Stimulated activated CD4-positive, alpha-beta T cell treated with anti-CD3 and anti-CD28 coated beads, Interleukin-12 subunit alpha, Interleukin-12 subunit beta, amount 100 ng/mL, for 24 hours (primary cell): Measurements from ENCODE around the gene RCOR1.
"Not testable (repeated sequence)": the region's sequence is repeated elsewhere in the genome, so short reads cannot be mapped to it uniquely, and the experiment has no call there.

Source experiments
- DNase-seq, 2 experiments: peaks; one replicate each; pipeline ENCODE4 v3.0.0-alpha.2; 2020; ENCODE audit warnings: low read depth in 2 of 2

Gene RCOR1

GRCh38 chr14:102629808-102630350, 37.4 kb downstream of the RCOR1 start:
- no peak for DNase-seq

- no peak for DNase-seq
Measured at GRCh38 chr14:102630405-102630804, 38.0 kb downstream of the RCOR1 start.

DNA sequence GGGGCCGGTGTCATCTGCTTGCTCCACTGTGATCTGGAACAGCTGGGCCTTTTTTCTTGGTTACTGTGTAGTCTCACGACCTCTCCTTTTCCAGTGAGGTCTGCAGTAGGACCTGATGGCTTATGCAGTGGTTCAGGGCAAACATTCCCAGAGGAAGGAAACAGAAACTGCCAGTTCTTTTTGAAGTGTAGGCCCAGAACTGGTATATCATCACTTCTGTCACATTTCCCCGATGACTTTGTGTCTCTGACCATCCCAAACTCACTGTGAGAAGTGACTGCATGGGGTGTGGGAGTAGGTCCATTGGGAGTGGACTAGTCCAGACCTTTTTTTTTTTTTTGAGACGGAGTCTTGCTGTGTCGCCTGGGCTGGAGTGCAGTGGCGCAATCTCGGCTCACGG, 38.4 kb downstream of the RCOR1 start:
- no peak for DNase-seq

- DNase-seq: no peak
Measured at GRCh38 chr14:102633906-102634595, 41.6 kb downstream of the RCOR1 start.

DNA sequence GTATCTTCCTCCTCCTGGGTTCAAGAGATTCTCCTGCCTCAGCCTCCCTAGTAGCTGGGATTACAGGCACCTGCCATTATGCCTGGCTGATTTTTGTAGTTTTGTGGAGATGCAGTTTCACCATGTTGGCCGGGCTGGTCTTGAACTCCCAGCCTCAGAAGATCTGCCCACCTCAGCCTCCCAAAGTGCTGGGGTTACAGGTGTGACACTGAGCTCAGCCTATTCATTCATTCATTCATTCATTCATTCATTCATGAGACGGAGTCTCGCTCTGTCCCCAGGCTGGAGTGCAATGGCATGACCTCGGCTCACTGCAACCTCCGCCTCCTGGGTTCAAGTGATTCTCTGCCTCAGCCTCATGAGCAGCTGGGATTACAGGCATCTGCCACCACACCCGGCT, 47.2 kb downstream of the RCOR1 start:
- DNase-seq: not testable (repeated sequence)

- no peak for DNase-seq
Measured at GRCh38 chr14:102644523-102644922, 52.1 kb downstream of the RCOR1 start.

DNA sequence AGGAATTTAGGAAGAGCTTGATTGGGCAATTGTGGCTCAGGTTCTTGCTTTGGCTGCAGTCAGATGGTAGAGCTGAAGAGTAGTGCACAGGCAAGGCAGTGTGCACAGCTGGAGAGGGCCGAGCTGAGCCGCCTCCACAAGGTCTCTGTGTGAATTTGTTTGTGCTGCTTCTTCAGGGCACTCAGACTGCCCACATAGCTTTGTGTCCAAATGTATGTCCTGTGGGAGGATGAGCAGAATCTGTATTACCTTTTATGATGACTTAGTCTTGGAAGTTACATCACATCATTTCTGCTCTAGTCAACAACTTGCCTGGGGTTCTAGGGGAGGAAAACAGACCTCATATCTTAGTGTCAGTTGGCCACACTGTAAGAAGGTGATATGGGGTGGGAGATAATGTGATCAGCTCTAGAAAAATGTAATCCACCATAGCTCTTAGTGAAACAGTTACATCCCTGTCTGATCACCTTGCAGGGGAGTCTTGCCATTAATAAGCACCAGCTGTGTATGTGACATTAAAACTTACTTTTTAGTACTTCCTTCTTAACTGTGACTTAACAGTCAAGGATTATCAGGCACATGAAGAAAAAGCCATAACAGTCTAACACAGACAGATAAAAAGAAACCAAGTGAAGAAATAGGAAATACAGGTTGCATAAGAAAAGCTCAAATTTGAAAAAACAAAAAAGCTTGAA, 53.4 kb downstream of the RCOR1 start:
- no peak for DNase-seq

GRCh38 chr14:102646615-102647014, 54.2 kb downstream of the RCOR1 start:
- DNase-seq: no peak

DNA sequence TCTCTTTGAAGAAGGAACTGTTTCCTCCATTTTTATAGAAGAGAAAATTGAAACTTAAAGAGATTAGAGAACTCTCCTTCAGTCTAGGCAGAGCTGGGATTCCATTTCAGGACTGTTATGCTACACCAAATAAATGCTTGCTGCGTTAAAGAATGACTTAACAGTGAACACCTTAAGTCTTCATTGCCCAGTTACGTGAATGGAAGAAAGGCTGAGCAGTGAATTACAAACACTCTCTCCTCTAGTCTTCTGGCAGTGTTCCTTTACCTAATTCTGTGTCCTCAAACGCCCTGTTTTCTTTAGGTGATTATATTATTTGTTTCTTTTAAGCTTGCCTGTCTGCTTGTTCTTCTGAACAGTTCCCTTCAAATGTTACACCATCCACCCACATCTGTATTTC, 59.7 kb downstream of the RCOR1 start:
- DNase-seq: no peak

DNA sequence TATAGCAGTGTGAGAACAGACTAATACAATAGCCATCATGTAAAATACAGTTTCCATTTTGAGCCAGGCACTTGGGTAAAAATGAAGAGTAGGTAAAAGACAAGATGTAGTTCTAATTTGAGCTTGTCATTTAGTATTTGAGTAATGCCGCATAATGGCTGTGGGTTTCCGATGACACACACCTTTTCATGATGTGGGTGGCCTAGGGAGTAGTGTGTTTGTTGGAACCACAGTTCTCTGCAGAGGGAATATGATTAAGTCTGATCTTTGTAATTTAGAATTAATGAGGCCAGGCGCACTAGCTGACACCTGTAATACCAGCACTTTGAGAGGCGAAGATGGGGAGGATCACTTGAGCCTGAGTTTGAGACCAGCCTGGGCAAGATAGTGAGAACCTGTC, 61.8 kb downstream of the RCOR1 start:
- DNase-seq: peak; percentile 5 to 6

DNA sequence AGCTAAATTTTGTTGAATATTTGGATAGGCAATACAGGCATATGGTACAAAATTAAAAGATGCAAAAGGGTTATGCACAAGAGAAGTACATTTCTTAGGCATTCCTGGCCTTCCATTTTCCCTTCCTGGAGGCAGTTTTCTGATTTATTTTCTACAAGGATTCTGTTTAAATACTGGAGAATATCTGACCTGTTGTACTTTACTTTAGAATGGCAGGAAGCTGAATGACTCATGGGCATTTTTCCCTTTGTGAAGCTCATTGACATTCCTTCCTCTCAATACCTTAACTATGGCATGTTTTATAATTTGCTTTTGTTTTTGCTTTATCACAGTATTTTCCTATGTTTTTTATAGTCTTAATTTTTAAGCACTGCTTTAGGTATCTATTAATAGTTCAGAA, 62.7 kb downstream of the RCOR1 start:
- DNase-seq: no peak

DNA sequence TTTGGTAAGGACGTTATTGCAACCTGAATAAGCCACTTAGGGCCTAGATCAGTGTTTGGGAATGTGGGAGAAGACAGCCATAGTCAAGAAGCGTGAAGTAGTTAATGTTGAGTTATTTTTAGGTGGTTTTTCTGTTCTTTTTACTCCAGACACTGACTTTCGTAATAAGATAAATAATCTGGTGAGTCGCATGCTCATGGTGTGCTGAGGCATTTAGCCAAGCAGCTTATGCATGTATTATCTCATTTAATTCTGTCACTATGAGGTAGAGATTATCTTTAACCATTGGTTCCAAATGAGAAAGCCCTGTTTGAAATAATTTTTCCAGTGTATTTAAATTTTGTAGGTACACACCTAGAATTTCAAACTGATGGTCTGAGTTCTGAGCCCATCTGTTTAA, 67.3 kb downstream of the RCOR1 start:
- DNase-seq: no peak

- no peak for DNase-seq
Measured at GRCh38 chr14:102661614-102662013, 69.2 kb downstream of the RCOR1 start.

- DNase-seq: no peak
Measured at GRCh38 chr14:102662636-102663430, 70.4 kb downstream of the RCOR1 start.

- no peak for DNase-seq
Measured at GRCh38 chr14:102663440-102663839, 71.0 kb downstream of the RCOR1 start.

- DNase-seq: no peak
Measured at GRCh38 chr14:102665621-102666020, 73.2 kb downstream of the RCOR1 start.

DNA sequence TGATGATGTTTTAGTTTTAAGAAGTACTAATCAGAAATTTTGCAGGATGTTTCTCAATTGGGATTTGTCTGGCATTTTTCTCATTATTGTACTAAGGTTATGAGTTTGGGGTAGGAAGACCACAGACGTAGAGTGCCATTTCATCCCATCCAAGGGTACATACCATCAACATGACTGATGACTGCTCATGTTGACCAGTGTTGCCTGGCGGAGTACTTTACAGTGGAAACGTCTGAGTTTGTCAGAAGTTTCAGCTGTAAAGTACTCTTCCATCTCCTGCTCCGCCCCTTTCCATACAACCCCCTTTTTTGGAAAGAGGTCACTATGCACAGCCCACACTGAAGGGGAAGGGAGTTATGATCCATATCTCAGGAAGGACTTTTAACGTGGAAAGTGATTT, 74.2 kb downstream of the RCOR1 start:
- DNase-seq: no peak

GRCh38 chr14:102667703-102668102, 75.3 kb downstream of the RCOR1 start:
- no peak for DNase-seq

DNA sequence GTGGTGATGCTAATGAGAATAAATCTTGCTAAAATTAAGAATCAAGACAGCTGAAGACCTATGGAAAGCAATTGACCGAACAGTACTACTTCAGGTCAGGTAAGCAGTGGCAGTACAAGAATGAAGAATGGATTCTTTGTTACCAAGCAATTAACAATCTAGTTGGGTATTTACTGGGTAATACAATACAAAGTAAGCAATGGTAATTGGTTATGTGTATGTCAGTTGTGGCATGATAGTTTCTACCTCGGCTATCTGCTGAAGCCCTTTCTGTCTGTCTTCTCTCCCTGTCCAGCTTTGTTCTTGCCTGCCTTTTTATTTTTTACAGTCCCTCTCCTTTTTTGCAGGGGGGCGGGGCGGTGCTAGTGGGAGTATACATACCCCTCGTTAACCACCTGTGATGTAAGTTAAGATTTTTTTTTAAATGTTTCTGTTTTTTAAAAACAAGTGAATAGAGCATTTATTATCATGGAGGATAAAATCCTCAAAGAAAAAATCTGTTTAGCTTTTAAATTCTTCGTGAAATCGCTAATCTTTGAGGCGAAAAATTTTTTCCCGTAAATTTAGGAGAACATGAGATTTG, 75.9 kb downstream of the RCOR1 start:
- no peak for DNase-seq

DNA sequence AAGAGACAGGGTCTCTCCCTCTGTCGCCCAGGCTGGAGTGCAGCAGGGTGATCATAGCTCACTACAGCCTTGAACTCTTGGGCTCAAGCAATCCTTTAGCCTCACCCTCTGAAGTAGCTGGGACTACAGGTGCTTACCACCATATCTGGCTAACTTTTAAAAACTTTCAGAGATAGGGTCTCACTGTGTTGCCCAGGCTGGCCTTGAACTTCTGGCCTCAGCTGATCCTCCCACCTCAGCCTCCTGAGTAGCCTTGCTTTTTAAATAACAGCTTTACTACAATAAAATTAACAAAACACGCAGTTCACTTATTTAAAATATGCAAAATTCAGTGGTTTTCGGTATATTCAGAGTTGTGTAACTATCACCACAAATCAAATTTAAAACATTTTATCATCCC, 79.0 kb downstream of the RCOR1 start:
- DNase-seq: no peak

- DNase-seq: no peak
Measured at GRCh38 chr14:102672410-102672960, 80.0 kb downstream of the RCOR1 start.

DNA sequence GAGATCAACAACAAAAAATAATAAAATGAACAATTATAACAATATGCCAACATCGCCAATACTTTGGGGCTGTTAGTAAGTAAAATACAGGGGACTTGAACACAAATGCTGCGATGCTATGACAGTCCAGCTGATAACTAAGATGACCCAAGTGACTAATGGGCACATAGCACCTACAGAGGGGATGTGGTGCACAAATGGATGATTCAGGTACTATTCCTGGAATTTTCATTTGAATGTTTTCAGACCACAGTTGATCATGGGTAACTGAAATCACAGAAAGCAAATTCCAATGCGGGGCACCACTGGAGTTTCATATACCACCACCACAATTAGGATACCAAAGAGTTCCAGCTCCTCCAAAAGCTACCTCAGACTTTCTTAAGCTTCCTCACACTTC, 82.9 kb downstream of the RCOR1 start:
- DNase-seq: no peak
